ENCODE data around the gene MRPL34. TPM values are rescaled to one million over a fixed set of nuclear protein-coding genes. Genes with fewer than 3 reads are reported as not detected.

MRPL34 gene
- total RNA-seq, 4 donors from 2014 or later: 131 to 173 (median 147) TPM

DNA sequence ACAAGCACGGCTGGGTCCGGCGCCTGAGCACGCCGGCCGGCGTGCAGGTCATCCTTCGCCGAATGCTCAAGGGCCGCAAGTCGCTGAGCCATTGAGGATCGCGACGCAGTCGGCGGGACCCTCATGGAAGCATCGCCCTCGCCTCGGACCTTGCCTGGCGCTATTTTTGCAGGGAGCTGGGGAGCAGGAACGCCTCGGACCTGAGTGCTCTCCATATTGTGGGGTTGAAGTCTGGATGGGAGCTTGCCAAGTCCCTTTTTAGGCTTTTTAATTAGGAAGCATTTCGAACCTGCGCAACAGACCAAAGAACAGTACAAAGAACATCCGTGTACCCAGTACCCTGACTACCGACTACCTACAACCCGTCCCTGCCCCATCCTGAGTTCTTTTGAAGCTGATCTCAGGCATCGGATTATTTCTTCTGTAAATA, 628 bp downstream of the MRPL34 start:
- 6% methylated on average over 22 of the region's 28 CpGs for WGBS
- no peak for DNase-seq (ENCODE audit: extremely low spot score)
- H3K9me3 ChIP-seq: no peaks in the 10 kb centered on the region
- H3K27me3 ChIP-seq: peaks cover 0 to 9% (median 0%) of the 10 kb centered on the region in 4 donors
- H3K36me3 ChIP-seq: peaks cover 0 to 2% (median under 1%) of the 10 kb centered on the region in 4 donors
- TF ChIP-seq CTCF (IDR thresholded peaks at IDR 0.05) (no peak), POLR2A (IDR thresholded peaks at IDR 0.05; ENCODE audit: low read depth) (no peak), EP300 (IDR thresholded peaks at IDR 0.05) (no peak), POLR2AphosphoS5 (IDR thresholded peaks at IDR 0.05) (no peak)
- H3K4me3 ChIP-seq: peak overlapping the region; percentile 64 to 93 (median 72)
- intact Hi-C loops (cut with DNase I): no loop called here
- peak overlapping the region; percentile 90 to 97 (median 91) for H3K27ac ChIP-seq (replicated peaks in 1 of 4)
- peaks cover 61 to 92% (median 85%) of the 10 kb centered on the region in 4 donors for H3K4me1 ChIP-seq

DNA sequence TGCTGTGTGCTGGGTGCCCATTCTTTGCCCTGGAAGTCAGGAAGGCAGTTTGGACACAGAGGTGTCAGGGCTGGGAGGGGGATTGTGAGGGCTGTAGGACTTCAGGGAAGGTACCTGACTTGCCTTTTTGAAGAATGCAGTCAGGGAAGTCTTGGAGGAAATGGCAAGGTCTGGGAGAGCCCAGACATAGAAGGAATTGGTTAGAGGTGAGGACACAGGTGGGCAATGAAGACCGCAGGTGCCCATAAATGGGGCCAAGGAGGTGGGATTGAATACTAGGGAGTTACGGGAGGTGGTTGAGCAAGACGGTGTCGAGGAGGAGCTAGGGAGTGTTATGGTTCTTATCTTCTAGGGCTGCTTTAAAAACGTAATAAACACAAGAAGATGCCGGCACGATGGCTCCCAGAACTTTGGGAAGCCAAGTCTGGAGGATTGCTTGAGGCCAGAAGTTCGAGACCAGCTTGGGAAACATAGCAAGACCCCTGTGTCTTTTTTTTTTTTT, 2.3 kb downstream of the MRPL34 start:
- DNase-seq (ENCODE audit: extremely low spot score): no peak
- 87% methylated on average over 8 of the region's 8 CpGs for whole genome bisulfite sequencing

GRCh38 chr19:17309198-17309964, 3.7 kb downstream of the MRPL34 start, which contains the start of gene DDA1:
TSS of gene DDA1 (plus strand) at chr19:17309563. CDS start at chr19:17309655, 92 bp downstream.
- under 1% methylated on average over 37 of the region's 46 CpGs for WGBS

More for the DNA sequence above, 2.3 kb downstream of the MRPL34 start:
- no peak overlapping the region for H3K4me3 ChIP-seq
- peaks cover 60 to 91% (median 81%) of the 10 kb centered on the region in 4 donors for H3K4me1 ChIP-seq
- no peak for TF ChIP-seq POLR2AphosphoS5 (IDR thresholded peaks at IDR 0.05)
- no peak for TF ChIP-seq EP300 (IDR thresholded peaks at IDR 0.05)
- no peak for TF ChIP-seq CTCF (IDR thresholded peaks at IDR 0.05)
- no peak for TF ChIP-seq POLR2A (IDR thresholded peaks at IDR 0.05; ENCODE audit: low read depth)
- intact Hi-C loops (cut with DNase I): no loop called here
- H3K27ac ChIP-seq (replicated peaks in 1 of 4): peak overlapping the region in 3 of 4 donors; percentile 1 to 92 (median 90)
- H3K9me3 ChIP-seq: no peaks in the 10 kb centered on the region
- H3K36me3 ChIP-seq: peaks cover 0 to 17% (median 3%) of the 10 kb centered on the region in 4 donors
- peaks cover 0 to 9% (median 0%) of the 10 kb centered on the region in 4 donors for H3K27me3 ChIP-seq

DNA sequence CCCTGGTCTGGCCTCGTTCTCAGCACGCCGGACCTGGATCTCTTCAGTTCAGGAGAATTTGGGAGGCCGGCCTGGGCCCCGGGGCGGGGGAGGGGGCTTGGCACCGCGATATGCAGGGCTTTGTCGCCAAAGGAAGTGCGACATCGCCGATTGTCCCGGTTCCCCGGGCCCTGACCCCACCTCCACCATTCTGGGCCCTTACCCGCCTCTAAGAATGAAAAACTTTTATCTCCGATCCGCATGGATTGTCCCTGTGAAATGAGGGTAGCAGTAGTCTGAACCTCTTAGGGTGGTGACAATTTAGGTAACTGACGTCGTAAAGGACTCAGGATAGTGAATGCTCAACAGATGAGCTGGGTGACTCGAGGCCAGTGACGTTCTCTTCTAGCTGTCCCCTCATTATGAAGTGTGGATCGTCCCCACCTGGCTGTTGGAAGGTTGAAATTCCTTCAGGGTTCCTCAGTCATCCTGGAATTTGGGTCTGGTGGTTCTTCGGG, 4.3 kb downstream of the MRPL34 start:
- no peaks in the 10 kb centered on the region for H3K9me3 ChIP-seq
- peak overlapping the region; percentile 77 to 95 (median 93) for H3K4me3 ChIP-seq
- WGBS: 10% methylated on average over 11 of the region's 23 CpGs
- H3K36me3 ChIP-seq: peaks cover 9 to 35% (median 18%) of the 10 kb centered on the region in 4 donors
- peaks cover 43 to 72% (median 62%) of the 10 kb centered on the region in 4 donors for H3K4me1 ChIP-seq
- peaks cover 0 to 9% (median 0%) of the 10 kb centered on the region in 4 donors for H3K27me3 ChIP-seq
- TF ChIP-seq POLR2AphosphoS5 (IDR thresholded peaks at IDR 0.05): no peak
- no peak for TF ChIP-seq EP300 (IDR thresholded peaks at IDR 0.05)
- TF ChIP-seq CTCF (IDR thresholded peaks at IDR 0.05): no peak
- TF ChIP-seq POLR2A (IDR thresholded peaks at IDR 0.05; ENCODE audit: low read depth): no peak
- H3K27ac ChIP-seq (replicated peaks in 1 of 4): peak overlapping the region; percentile 75 to 92 (median 80)
- no peak for DNase-seq (ENCODE audit: extremely low spot score)
- intact Hi-C loops (cut with DNase I): no loop called here

More at GRCh38 chr19:17309198-17309964, 3.7 kb downstream of the MRPL34 start, which contains the start of gene DDA1:
- peak; percentile 100 for DNase-seq (ENCODE audit: extremely low spot score)
- intact Hi-C loops (cut with DNase I): no loop called here
- H3K9me3 ChIP-seq: no peaks in the 10 kb centered on the region
- H3K4me3 ChIP-seq: peak within 1 kb of the TSS; percentile 77 to 95 (median 93)
- H3K27me3 ChIP-seq: peaks cover 0 to 9% (median 0%) of the 10 kb centered on the region in 4 donors
- H3K4me1 ChIP-seq: peaks cover 49 to 79% (median 68%) of the 10 kb centered on the region in 4 donors
- TF ChIP-seq POLR2A (IDR thresholded peaks at IDR 0.05; ENCODE audit: low read depth) (no peak), POLR2AphosphoS5 (IDR thresholded peaks at IDR 0.05) (peak; percentile 77 to 93), CTCF (IDR thresholded peaks at IDR 0.05) (peak in 2 of 3 experiments; percentile 8 to 24), EP300 (IDR thresholded peaks at IDR 0.05) (no peak)
- peaks cover 4 to 29% (median 13%) of the 10 kb centered on the region in 4 donors for H3K36me3 ChIP-seq
- peak within 1 kb of the TSS; percentile 75 to 92 (median 80) for H3K27ac ChIP-seq (replicated peaks in 1 of 4)
